HEK293 (cell line): ENCODE results near the gene DNER.

Source experiments
- CTCF ChIP-seq: fragments of 450-650 bp; formaldehyde crosslinking; IDR thresholded peaks from 2 replicates; pipeline ENCODE4 v1.5.1; 2016; ENCODE audit warnings: missing biosample characterization, missing genetic modification characterization
- FEZF1 ChIP-seq: fragments of 450-650 bp; formaldehyde crosslinking; IDR thresholded peaks from 2 replicates; pipeline ENCODE4 v1.5.1; 2016; ENCODE audit warnings: missing biosample characterization, missing genetic modification characterization
- KLF1 ChIP-seq: fragments of 450-650 bp; formaldehyde crosslinking; IDR thresholded peaks from 2 replicates; pipeline ENCODE4 v1.5.1; 2016; ENCODE audit warnings: missing biosample characterization, missing genetic modification characterization
- ZBTB10 ChIP-seq: fragments of 450-650 bp; formaldehyde crosslinking; IDR thresholded peaks from 2 replicates; pipeline ENCODE4 v1.5.1; 2016; ENCODE audit warnings: missing biosample characterization, missing genetic modification characterization
- ZBTB17 ChIP-seq: fragments of 450-650 bp; formaldehyde crosslinking; IDR thresholded peaks from 2 replicates; pipeline ENCODE4 v1.5.1; 2016; ENCODE audit warnings: missing biosample characterization, missing genetic modification characterization
- ZNF324 ChIP-seq: fragments of 450-650 bp; formaldehyde crosslinking; IDR thresholded peaks from 2 replicates; pipeline ENCODE4 v1.5.1; 2016; ENCODE audit warnings: missing biosample characterization, missing genetic modification characterization
- ZNF404 ChIP-seq: fragments of 450-650 bp; formaldehyde crosslinking; IDR thresholded peaks from 2 replicates; pipeline ENCODE4 v1.5.1; 2017; ENCODE audit warnings: missing biosample characterization, missing genetic modification characterization
- ZNF423 ChIP-seq: fragments of 450-650 bp; formaldehyde crosslinking; IDR thresholded peaks from 2 replicates; pipeline ENCODE4 v1.5.1; 2016; ENCODE audit warnings: missing biosample characterization, missing genetic modification characterization
- ZNF561 ChIP-seq: fragments of 450-650 bp; IDR thresholded peaks from 2 replicates; pipeline ENCODE4 v1.5.1; 2018; ENCODE audit warnings: missing biosample characterization, missing genetic modification characterization, borderline replicate concordance
- ZNF76 ChIP-seq: fragments of 450-650 bp; formaldehyde crosslinking; IDR thresholded peaks from 2 replicates; pipeline ENCODE4; 2016; ENCODE audit warnings: low read depth, missing biosample characterization, missing genetic modification characterization, borderline replicate concordance
- ZNF768 ChIP-seq: fragments of 450-650 bp; formaldehyde crosslinking; IDR thresholded peaks from 2 replicates; pipeline ENCODE4 v1.5.1; 2018; ENCODE audit warnings: missing biosample characterization, mild to moderate bottlenecking, missing genetic modification characterization
- TF ChIP-seq, protein P1 (sequence below): fragments of 450-650 bp; formaldehyde crosslinking; IDR thresholded peaks from 2 replicates; pipeline ENCODE4 v1.5.1; 2016; ENCODE audit warnings: missing biosample characterization, missing genetic modification characterization

DNA sequence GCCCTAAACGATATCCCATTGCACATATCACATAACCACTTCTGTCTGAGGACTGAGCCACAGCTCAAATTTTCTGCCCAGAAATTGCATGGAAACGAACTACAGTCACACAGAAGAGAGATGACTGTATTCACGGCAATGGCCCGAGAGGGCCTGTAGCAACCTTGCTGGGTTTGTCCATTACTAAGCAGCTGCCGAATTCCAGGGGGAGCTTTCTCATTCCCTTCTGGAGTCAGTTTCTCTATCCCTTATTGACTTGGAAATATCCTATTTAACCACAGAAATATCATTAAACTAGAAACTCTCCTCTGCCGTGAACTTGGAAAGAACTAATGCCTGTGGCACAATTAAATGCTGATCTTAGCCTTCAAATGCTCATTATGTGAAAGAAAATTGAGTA lies 183.9 kb downstream of the DNER start:
- TF ChIP-seq ZBTB17 (tag by site-specific recombination): no peak
- TF ChIP-seq CTCF (tag by site-specific recombination): no peak
- no peak for TF ChIP-seq ZNF768 (tag by site-specific recombination)
- no peak for TF ChIP-seq ZNF76 (tag by site-specific recombination)
- no peak for TF ChIP-seq ZNF423
- no peak for TF ChIP-seq ZBTB10 (tag by site-specific recombination)
- TF ChIP-seq ZNF404 (tag by site-specific recombination): no peak
- TF ChIP-seq KLF1: no peak
- TF ChIP-seq ZNF324 (tag by site-specific recombination): no peak
- no peak for TF ChIP-seq ZNF561 (tag by site-specific recombination)
- TF ChIP-seq FEZF1: no peak
- TF ChIP-seq, protein P1, sequence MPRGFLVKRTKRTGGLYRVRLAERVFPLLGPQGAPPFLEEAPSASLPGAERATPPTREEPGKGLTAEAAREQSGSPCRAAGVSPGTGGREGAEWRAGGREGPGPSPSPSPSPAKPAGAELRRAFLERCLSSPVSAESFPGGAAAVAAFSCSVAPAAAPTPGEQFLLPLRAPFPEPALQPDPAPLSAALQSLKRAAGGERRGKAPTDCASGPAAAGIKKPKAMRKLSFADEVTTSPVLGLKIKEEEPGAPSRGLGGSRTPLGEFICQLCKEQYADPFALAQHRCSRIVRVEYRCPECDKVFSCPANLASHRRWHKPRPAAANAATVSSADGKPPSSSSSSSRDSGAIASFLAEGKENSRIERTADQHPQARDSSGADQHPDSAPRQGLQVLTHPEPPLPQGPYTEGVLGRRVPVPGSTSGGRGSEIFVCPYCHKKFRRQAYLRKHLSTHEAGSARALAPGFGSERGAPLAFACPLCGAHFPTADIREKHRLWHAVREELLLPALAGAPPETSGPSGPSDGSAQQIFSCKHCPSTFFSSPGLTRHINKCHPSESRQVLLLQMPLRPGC: no peak
